D721Med (cell line): ENCODE data around the gene SPATA31D3.
"Not testable (repeated sequence)": the region's sequence is repeated elsewhere in the genome, so short reads cannot be mapped to it uniquely, and the experiment has no call there.

Experiments used
- DNase-seq: peaks from one replicate; pipeline ENCODE4 v3.0.0; 2011; ENCODE audit warnings: low spot score; ENCODE audit not compliant: insufficient read length
- FAIRE-seq: peaks from 2 replicates; lab custom pipeline; 2011; peaks lifted over from hg19 to GRCh38; lab: Jason Lieb, UNC
- CTCF ChIP-seq: IDR thresholded peaks from 2 replicates; pipeline ENCODE4 v1.5.1; 2012; ENCODE audit warnings: mild to moderate bottlenecking, control low read depth; ENCODE audit not compliant: insufficient read depth; ENCODE audit errors: missing control alignments

SPATA31D3 gene

DNA sequence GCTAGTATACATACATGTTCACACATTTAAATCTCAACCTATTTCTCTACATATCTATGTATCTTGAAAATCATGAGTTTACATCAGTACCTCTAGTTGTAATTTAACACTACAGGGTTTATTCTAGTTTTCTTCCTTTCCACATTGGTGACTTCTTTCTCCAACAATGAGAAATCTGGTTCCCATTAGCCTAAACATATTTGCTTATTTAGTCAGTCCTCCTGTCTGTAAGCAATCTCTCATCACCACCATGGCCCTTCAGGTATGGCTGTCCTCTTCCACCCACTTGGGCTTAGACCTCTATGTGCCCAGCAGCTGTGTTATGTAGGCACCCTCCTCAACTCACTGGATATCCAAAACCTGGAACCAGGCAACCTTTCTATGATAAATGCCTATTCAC, 37.3 kb downstream of the SPATA31D3 start:
- FAIRE-seq (no peak), DNase-seq (no peak)
- no peak for TF ChIP-seq CTCF

GRCh38 chr9:81981883-81982282, 38.6 kb downstream of the SPATA31D3 start:
- TF ChIP-seq CTCF = no peak
- FAIRE-seq = no peak
- DNase-seq = no peak

DNA sequence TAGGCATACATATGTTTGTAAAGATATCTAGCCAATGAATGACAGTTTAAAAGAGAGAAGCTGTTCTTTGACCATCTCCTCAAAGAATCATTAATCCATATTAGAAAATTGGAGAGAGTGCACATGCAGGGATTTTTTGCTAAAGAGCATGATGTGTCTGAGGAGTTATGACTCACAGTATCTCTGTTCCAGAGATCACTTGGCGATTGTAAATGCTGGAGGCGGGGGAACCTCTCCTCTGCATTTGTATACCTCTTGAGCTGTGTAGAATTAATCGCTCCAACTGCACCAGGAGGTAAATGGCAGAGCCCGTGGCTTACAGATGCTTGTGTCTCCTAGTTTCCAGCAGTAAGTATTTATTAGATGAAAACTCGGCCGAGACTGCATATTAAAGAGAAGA, 41.6 kb downstream of the SPATA31D3 start:
- no peak for DNase-seq
- no peak for FAIRE-seq
- no peak for TF ChIP-seq CTCF

- no peak for DNase-seq
- TF ChIP-seq CTCF = no peak
- no peak for FAIRE-seq
These were observed 42.8 kb downstream of the SPATA31D3 start for GRCh38 chr9:81986051-81986450.

DNA sequence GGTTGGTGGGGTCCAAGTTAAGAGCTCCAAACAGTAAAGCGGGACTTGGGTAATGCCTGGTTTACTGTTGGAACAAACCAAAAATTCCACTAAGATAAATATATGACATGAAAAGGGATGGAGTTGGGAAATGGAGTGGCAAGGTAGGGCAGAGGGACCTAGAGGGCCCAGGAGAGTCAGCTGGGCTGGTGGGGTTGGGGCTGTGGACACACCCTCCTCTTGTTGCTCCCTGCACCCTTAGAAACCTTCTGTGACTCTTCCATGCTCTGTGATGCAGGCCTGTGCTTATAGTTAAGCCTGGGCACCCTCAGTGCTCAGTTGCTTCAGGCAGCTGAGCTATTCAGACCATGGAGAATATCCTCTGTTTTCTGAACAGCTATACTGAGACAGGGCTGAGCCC, 45.2 kb downstream of the SPATA31D3 start, which contains the start of gene SPATA31D1:
SPATA31D1 (plus strand) TSS at position 301 of the 400 bp plus-strand sequence; CDS start at position 348, 47 bp downstream.
- not testable (repeated sequence) for FAIRE-seq

DNA sequence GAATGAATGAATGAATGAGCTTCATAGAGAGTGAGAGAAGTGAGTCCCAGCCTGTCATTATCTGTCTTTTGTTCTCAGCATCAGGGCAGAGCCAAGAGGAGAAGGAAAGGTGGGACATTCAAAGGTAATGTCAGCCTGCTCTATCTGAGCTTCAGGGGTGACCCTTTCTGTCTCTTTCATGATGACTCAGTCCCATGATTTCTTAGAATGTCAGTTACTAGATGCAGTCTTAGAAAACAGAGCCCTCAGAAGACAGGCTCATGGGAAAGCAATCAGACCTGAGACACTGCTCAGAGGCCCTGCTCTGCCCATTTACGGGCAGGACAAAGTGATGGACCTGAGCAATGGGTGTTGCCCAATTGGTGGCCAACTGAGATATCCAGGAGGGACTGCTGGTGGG, 46.4 kb downstream of the SPATA31D3 start:
- DNase-seq = no peak

More for the DNA sequence above, 45.2 kb downstream of the SPATA31D3 start, which contains the start of gene SPATA31D1:
- DNase-seq = not testable (repeated sequence)

DNA sequence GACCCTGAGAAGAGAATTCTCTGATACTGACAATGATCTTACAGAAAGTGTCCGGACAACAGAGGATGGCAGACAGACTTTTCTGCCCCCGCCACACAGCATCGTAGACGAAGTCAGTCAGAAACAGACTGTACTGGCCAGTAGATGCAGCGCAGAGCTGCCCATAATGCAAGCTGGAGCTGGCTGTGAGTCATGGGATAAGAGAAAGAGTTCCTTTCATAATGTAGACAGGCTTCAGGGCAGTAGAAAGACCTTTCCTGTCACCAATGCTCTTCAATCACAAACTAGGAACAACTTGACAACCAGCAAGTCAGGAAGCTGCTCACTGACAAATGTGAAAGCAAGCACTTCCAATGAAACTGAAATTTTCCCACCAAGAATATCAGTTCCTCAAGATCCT, 50.4 kb downstream of the SPATA31D3 start:
- FAIRE-seq = no peak
- no peak for DNase-seq
- no peak for TF ChIP-seq CTCF

More for the DNA sequence above, 46.4 kb downstream of the SPATA31D3 start:
- no peak for FAIRE-seq
- TF ChIP-seq CTCF = no peak
